Measurements from ENCODE around the gene LYST.

DNA sequence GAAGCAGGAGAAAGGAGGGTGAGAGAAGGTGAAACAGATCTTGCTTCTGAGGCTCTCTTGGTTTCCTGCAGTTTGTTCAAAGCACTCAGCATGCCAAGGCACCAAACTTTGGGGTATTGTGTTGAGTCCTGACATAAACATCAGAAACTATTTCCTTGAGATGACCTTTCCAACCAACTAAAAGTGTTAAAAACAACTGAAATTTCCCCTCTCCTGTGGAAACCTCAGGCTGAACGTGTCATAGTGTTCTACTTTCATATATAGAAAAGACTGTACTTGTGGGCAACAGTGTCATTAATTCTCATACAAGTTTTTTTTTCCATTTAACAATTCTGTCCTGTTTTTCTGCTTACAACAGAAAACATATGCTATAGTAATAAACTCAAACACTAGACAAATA, 6.3 kb upstream of the LYST start:
- TF ChIP-seq CTCF (conservative IDR thresholded peaks at IDR 0.05; ENCODE audit: low read depth, low read length), result no peak
- no peak for TF ChIP-seq EZH2 (IDR thresholded peaks at IDR 0.05; ENCODE audit: borderline replicate concordance, low read depth, low read length, poor library complexity, severe bottlenecking)
